Measurements from ENCODE around the gene NBEAL2.

Gene NBEAL2

DNA sequence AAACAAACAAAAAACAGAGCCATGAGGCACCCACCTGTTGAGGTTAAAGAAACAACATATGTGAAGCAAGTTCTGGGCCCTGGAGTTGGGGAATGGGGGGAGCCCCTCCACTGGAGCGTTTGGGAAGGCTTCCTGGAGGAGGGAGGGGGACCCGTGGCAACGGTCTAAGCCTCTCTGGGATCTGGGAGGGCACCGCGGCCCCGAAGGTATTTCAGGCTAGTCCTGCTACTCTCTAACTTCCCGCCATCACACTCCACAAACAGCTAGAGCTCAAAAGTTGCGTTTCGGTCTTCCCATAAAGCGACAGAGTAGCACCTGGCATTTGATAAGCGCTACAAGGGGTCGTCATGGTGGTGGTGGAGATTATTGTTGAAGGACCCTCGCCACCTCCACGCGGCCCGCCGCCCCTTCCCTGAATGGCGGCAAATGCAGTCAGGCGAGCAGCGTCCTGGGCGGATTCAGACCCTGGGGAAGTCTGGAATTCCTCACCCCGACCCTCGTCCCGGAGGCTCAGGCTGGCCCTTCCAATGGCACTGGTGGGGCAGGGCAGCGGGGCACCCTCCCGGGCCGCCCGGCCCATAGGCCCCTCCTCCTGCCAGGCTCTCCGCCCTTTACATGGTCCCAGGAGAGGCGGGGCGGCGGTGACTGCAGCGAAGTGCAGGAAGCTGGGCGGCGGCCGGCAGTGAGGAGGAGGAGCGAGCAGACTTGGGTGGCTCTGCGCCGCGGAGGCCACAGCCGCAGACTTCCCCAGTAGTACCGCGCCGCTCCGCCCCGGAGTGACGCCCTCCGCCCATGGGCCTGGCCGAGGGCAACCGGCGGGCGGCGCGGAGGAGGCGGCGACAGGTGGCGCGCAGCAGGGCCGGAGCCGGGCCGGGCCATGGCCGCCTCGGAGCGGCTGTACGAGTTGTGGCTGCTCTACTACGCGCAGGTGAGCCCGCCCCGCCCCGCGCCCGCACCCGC, at the start of gene NBEAL2:
TSS of gene NBEAL2 (plus strand) at position 682 of the 960 bp plus-strand sequence. CDS start at position 878, 196 bp downstream.
- DNase-seq (ENCODE audit: low read depth in 4 of 4, low spot score in 1 of 4), result peak; percentile 89 to 97 (median 92)

DNA sequence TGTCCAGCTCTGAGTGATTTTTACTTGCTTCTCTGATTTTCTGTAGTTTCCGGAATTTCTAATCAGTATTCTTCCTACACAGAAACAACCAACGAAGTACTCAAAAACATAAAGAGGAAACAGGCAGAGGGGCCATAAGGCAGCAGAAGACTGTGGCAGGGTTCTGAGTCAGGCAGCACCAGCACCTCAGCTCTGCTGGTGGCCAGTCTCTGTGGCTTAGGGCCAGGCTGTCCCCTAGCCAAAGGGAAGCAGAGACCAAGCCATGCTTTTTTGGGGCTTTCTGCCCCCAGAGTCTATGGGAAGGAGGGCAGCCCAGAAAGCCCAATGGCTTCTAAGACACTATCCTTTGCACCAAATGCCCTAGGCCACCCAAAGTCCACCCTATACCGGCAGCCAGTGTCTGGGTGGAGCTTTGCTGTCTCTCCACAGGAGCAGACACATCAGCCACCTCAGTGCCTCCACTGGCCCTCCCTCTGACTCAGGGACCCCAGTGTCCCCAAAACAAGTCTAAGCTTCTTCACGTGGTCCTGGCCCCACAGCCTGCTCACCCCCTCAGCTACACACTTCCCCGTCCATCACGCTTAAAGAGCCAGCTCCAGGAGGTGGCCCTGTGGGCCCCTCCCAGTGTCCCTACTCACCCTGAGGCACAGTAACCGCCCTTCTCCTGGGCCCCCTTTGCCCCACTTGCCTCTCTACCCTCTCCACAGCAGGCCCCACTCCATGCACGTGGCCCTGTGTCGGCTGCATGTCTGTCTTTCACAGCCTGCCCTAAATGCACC, 49.1 kb upstream of the NBEAL2 start:
- no peak for DNase-seq (ENCODE audit: low read depth in 4 of 4, low spot score in 1 of 4)

DNA sequence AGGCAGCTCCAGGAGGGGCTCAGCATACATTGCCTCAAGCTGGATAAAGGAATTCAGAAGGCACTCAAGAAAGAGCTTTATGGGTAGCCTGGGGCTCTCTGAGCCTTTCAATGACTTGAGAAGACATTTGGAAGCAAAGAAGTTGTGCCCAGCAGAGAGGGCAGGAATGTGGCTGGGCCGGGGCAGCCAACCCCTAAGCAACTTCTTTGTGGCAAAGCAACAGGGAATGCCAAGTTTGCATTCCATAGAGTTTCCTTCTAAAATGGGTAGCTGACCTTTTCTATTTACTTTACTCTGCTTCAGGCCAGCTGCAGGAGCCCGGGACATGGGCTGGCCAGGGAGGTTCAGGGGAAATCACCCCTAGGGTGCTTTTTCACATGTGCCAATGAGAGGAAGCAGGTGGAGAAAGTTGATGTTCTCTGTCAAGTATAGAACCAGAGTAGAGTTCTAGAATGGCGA, 48.5 kb upstream of the NBEAL2 start:
- no peak for DNase-seq (ENCODE audit: low read depth in 4 of 4, low spot score in 1 of 4)

DNA sequence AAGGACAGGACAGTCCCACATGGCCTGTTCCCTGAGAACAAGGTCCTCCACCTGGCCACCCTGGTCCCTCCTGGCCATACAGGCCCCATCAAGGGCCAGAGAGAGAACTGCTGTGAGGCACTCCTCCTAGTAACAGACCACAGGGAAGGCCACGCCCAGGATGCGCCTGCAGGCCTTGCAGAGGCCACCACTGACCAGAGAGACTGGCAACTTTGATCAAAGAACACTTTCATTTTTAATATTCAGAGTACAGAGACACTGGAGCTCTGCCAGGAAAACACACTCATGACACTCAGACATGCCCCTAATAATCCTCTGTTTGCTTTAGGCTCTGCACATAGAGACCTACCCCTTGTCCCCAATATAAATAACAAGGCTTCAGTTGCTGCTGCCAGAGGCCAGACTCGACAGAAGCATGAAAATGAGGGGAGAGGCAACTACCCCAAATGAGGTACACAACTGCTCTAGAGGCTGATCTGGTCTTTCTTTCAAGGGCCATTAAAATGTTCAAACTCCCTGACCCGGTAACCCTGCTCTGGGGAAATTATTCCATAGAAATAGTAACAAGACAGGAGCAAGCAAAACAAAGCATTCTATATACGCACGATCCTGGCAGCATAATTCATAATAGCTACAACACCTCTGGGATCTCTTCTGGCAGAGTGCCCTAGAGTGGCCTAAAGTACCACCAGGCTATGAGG, 47.7 kb upstream of the NBEAL2 start:
- no peak for DNase-seq (ENCODE audit: low read depth in 4 of 4, low spot score in 1 of 4)

GRCh38 chr3:46932455-46933225, 46.8 kb upstream of the NBEAL2 start:
- no peak for DNase-seq (ENCODE audit: low read depth in 4 of 4, low spot score in 1 of 4)

DNA sequence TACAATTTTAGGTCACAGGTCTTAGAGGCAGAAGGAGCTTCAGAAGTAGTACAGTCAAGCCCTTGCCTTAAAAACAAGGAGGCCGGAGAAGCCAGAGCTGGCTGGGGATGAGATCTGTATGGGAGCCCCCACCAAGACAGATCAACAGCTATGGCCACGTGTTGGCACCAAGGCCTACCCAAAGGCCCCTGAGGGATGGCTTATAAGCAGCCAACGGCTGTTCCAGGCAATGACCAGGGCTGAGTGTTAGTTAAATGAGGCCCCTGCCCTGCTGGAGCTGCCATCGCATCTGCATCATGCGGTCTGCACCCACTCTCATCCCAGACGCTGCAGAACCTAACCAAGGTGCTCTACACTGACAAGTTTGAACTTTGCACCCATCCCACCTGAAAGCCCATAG, 46.2 kb upstream of the NBEAL2 start:
- DNase-seq (ENCODE audit: low read depth in 4 of 4, low spot score in 1 of 4), result no peak

DNA sequence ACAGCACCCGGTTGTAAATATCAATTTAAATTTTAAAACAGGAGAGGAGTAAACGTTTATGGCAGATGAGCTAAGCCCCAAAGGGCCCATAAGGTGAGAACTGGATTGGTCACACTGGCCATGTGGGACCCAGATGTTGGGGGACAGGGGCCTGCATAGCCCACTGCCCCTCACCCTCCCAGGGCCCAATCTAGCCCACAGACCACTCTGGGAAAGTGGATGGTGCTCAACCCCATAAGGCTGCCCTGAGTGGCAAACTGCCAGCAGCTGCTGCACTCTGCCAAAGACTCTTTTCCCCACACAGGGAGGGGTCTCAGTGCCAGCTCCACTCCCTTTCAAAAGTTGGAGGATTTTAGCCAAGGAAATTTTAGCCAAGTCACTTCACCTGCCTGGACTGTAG, 45.4 kb upstream of the NBEAL2 start:
- DNase-seq (ENCODE audit: low read depth in 4 of 4, low spot score in 1 of 4), result no peak

DNA sequence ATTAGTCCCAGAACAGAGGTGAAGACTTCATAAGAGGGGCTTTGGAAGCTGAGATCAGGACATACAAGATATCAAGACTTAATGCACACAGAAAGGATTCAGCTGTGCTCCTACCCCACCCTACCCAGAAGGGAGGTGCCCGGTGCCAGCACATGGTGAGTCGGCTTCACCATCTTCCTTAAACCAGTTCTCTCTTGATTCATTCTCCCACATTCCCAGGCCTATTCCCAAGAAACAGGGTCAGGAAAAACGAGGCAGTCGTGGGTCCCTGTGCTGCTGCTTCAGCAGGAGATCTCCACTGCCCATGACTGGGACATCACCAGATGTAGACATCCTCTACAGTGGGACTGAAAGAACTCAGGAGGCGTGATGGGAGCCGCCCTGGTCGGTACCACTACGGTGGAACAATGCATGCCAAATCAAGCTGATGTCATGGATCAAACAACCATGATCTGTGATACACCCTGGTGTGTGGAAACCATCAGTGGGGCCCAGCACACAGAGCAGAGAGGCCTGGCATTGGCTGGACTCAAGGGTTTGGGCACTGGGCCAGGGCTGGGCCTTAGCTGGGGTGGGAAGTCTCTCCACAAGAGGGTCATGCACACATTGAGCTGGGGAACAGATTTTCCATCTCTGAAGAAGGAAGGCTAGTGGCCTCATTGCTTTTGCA, 44.8 kb upstream of the NBEAL2 start:
- no peak for DNase-seq (ENCODE audit: low read depth in 4 of 4, low spot score in 1 of 4)

DNA sequence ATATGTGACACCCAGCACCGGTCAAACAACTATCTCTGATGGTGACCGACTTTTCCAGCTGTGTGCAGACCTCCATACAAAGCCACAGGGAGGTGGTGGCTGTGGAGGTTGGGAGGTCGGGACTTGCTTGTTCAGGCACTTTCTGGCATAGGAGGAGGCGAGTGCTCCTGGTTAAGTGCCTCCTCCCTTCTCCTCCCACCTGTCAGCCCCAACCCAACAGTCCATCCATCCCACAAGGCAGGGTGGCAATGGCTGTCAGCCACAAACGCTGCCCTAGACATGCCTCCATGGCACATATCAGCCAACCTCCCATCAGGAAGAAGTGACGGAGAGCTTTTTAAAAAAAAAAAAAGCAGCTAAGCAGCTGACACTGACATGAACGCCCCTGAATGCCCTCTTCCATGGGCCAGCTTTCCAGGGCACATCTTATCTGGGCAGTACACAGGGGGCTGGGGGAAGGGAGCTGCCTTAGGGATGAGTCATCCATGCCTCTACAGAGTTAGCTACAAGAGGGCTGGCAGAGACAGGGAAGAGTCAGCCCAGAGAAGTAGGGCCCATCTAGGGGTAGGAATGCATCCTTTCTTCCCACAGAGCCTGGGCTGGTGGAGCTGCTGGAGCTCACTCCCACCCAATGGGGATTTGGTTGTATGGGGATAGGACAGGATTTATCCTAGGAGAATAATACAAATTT, 44.2 kb upstream of the NBEAL2 start:
- no peak for DNase-seq (ENCODE audit: low read depth in 4 of 4, low spot score in 1 of 4)

GRCh38 chr3:46935989-46936558, 43.4 kb upstream of the NBEAL2 start:
- no peak for DNase-seq (ENCODE audit: low read depth in 4 of 4, low spot score in 1 of 4)

- DNase-seq (ENCODE audit: low read depth in 4 of 4, low spot score in 1 of 4), result no peak
These were observed 42.7 kb upstream of the NBEAL2 start for GRCh38 chr3:46936733-46937250.

GRCh38 chr3:46938118-46938517, 41.3 kb upstream of the NBEAL2 start:
- DNase-seq (ENCODE audit: low read depth in 4 of 4, low spot score in 1 of 4), result no peak

DNA sequence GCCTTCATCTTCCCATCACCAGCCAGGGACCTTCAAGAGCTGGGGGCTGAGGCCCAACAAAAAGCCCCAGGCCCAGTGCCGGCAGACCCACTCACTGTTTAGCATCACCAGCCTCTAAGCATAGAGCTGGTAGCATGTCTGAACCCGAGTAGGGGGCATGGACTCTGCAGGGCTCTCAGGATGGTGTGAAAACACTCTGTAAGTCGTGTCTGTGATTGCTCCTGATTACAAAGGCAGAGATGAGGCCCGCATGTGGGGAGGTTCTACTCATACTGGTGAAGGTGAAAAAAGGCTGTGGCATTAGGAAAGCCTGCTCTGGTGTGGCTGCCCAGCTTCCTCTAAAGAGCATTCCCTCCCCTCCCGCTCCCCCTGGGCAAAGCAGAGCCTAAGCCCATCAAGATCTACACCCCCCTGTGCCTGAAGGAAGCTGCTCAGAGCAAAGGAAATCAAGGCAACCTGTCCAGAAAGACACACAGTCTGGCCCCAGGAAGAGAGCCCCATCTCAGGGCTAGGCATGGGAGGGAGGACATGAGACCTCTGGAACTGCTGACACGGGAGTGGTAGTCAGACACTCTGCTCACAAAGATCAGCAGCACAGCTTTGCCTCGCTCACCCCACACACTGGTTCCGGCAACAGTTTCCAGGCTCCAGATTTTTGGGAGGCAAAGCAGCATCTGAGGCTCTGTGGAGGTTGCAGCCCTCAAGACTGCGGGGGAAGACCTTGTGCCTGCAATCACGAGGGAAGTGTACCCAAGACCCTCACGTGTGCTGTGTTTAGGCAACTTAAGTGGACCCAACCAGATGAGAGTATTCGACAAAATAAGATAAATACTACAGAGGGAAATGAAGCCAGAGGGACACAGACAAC, 39.7 kb upstream of the NBEAL2 start:
- DNase-seq (ENCODE audit: low read depth in 4 of 4, low spot score in 1 of 4), result no peak

DNA sequence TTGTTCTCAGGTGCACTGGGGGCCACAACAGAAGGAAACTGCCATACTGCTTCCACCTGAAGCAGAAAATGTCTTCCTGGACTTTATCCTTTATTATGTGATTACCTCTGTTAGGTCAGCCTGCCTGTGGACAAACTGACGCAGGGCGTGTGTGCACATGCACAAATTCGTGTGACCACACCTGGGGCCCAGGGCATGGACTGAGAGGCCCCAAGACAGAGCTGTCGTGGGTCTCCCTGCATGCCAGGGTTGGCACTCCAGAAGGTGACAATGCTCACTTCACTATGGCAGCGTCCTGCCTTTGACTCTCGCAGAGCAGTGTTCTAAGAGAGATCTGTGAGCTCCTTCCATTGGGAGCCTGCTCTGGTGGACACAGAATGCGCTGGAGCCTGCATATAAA, 37.4 kb upstream of the NBEAL2 start:
- no peak for DNase-seq (ENCODE audit: low read depth in 4 of 4, low spot score in 1 of 4)

- no peak for DNase-seq (ENCODE audit: low read depth in 4 of 4, low spot score in 1 of 4)
These were observed 36.8 kb upstream of the NBEAL2 start for GRCh38 chr3:46942481-46943236.

DNA sequence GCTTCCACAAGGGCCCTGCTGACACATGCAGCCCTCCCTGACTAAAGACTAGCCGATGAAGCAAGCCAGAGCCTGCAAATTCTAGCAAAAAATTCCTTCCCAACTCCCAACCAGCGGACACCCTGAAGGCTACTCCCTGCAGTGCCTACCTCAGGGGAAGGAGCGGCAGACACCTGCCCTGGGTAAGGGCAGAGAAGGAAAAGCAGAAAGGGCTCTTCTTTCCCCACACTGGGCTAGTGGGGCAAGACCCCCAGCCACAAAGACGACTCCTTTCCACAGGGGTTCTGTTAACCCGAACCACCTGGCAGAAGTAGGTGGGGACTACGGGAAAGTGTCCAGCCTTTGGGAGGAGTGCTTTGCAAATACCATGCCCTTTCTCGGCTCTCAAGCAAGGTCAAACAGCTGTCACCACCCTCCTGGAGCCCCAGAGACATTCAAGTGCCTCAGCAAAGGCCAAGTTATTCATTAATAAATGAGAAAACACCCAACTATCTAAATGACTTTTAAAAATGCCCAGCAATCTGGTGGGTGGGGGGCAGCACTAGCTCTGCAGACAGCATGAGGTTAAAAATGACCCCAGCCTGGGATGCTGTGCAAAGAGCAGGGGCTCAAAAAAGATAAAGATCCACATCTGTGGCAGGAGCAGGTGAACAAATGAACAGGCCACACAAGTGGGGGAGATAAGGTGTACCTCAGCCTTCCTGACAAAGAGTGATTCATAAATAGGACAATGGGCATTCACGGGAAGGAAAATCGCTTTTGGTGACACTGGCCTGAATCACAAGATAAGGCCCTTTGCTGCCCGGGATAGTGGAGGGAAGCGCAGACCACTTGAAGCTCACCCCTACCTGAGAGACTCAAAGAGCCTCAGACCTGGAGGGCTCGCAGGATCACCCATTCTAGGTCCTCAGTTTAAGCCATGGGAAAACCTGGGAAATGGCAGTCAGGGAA, 36.0 kb upstream of the NBEAL2 start:
- no peak for DNase-seq (ENCODE audit: low read depth in 4 of 4, low spot score in 1 of 4)

Measured in stimulated activated CD4-positive, alpha-beta T cell treated with anti-CD3 and anti-CD28 coated beads, Interleukin-1b, Interleukin-23, amount 100 ng/mL, for 24 hours (primary cell).